ENCODE results near the gene SNAI1. TPM values are rescaled to one million over a fixed set of nuclear protein-coding genes. Genes with fewer than 3 reads are reported as not detected.

Gene SNAI1
- total RNA-seq, 1 donor from 2014 or later, result 26.4 TPM

- H3K27me3 Mint-ChIP-seq (ENCODE audit: unreplicated experiment), result peaks cover 13% of the 10 kb centered on the region
- no peak overlapping the region for H3K27ac Mint-ChIP-seq (ENCODE audit: unreplicated experiment)
- H3K36me3 Mint-ChIP-seq (ENCODE audit: low read depth, unreplicated experiment), result peaks cover 17% of the 10 kb centered on the region
- peak overlapping the region; percentile 49 for H3K4me3 Mint-ChIP-seq (ENCODE audit: unreplicated experiment)
- peaks cover 51% of the 10 kb centered on the region for H3K4me1 Mint-ChIP-seq (ENCODE audit: unreplicated experiment)
- no peaks in the 10 kb centered on the region for H3K9me3 Mint-ChIP-seq (ENCODE audit: unreplicated experiment)
- DNase-seq (ENCODE audit: low spot score), result no peak
- TF ChIP-seq, protein P1, sequence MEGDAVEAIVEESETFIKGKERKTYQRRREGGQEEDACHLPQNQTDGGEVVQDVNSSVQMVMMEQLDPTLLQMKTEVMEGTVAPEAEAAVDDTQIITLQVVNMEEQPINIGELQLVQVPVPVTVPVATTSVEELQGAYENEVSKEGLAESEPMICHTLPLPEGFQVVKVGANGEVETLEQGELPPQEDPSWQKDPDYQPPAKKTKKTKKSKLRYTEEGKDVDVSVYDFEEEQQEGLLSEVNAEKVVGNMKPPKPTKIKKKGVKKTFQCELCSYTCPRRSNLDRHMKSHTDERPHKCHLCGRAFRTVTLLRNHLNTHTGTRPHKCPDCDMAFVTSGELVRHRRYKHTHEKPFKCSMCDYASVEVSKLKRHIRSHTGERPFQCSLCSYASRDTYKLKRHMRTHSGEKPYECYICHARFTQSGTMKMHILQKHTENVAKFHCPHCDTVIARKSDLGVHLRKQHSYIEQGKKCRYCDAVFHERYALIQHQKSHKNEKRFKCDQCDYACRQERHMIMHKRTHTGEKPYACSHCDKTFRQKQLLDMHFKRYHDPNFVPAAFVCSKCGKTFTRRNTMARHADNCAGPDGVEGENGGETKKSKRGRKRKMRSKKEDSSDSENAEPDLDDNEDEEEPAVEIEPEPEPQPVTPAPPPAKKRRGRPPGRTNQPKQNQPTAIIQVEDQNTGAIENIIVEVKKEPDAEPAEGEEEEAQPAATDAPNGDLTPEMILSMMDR (IDR thresholded peaks at IDR 0.05; ENCODE audit: unreplicated experiment), result no peak
Observed at GRCh38 chr20:49981218-49982071, 1.3 kb upstream of the SNAI1 start.

GRCh38 chr20:49982072-49982345 lies 771 bp upstream of the SNAI1 start:
- H3K36me3 Mint-ChIP-seq (ENCODE audit: low read depth, unreplicated experiment), result peaks cover 17% of the 10 kb centered on the region
- DNase-seq (ENCODE audit: low spot score), result no peak
- peak overlapping the region; percentile 44 for H3K27ac Mint-ChIP-seq (ENCODE audit: unreplicated experiment)
- peak overlapping the region; percentile 49 for H3K4me3 Mint-ChIP-seq (ENCODE audit: unreplicated experiment)
- TF ChIP-seq, protein P1 (IDR thresholded peaks at IDR 0.05; ENCODE audit: unreplicated experiment), result no peak
- peaks cover 13% of the 10 kb centered on the region for H3K27me3 Mint-ChIP-seq (ENCODE audit: unreplicated experiment)
- no peaks in the 10 kb centered on the region for H3K9me3 Mint-ChIP-seq (ENCODE audit: unreplicated experiment)
- H3K4me1 Mint-ChIP-seq (ENCODE audit: unreplicated experiment), result peaks cover 57% of the 10 kb centered on the region

GRCh38 chr20:49983123-49983847 lies 505 bp downstream of the SNAI1 start:
- Mint-ChIP-seq H3K4me3 (ENCODE audit: unreplicated experiment) (peak overlapping the region; percentile 98), H3K36me3 (ENCODE audit: low read depth, unreplicated experiment) (peaks cover 20% of the 10 kb centered on the region), H3K9me3 (ENCODE audit: unreplicated experiment) (no peaks in the 10 kb centered on the region), H3K27ac (ENCODE audit: unreplicated experiment) (peak overlapping the region; percentile 74), H3K4me1 (ENCODE audit: unreplicated experiment) (peaks cover 66% of the 10 kb centered on the region), H3K27me3 (ENCODE audit: unreplicated experiment) (peaks cover 13% of the 10 kb centered on the region)
- TF ChIP-seq, protein P1 (IDR thresholded peaks at IDR 0.05; ENCODE audit: unreplicated experiment), result no peak
- DNase-seq (ENCODE audit: low spot score), result no peak

DNA sequence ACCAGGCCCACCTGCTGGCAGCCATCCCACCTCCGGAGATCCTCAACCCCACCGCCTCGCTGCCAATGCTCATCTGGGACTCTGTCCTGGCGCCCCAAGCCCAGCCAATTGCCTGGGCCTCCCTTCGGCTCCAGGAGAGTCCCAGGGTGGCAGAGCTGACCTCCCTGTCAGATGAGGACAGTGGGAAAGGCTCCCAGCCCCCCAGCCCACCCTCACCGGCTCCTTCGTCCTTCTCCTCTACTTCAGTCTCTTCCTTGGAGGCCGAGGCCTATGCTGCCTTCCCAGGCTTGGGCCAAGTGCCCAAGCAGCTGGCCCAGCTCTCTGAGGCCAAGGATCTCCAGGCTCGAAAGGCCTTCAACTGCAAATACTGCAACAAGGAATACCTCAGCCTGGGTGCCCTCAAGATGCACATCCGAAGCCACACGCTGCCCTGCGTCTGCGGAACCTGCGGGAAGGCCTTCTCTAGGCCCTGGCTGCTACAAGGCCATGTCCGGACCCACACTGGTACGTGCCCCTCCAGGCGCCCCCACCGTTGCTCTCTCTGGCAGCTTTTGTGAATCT lies 1.1 kb downstream of the SNAI1 start:
- H3K9me3 Mint-ChIP-seq (ENCODE audit: unreplicated experiment), result no peaks in the 10 kb centered on the region
- H3K27ac Mint-ChIP-seq (ENCODE audit: unreplicated experiment), result peak overlapping the region; percentile 59
- peak overlapping the region; percentile 98 for H3K4me3 Mint-ChIP-seq (ENCODE audit: unreplicated experiment)
- H3K36me3 Mint-ChIP-seq (ENCODE audit: low read depth, unreplicated experiment), result peaks cover 22% of the 10 kb centered on the region
- DNase-seq (ENCODE audit: low spot score), result no peak
- H3K27me3 Mint-ChIP-seq (ENCODE audit: unreplicated experiment), result peaks cover 13% of the 10 kb centered on the region
- H3K4me1 Mint-ChIP-seq (ENCODE audit: unreplicated experiment), result peaks cover 70% of the 10 kb centered on the region
- TF ChIP-seq, protein P1 (IDR thresholded peaks at IDR 0.05; ENCODE audit: unreplicated experiment), result no peak
